ENCODE results near the gene DGCR6.
"Not testable (repeated sequence)": the region's sequence is repeated elsewhere in the genome, so short reads cannot be mapped to it uniquely, and the experiment has no call there.

- TF ChIP-seq POLR2AphosphoS5 (IDR thresholded peaks at IDR 0.05; ENCODE audit: borderline replicate concordance, low read depth, low read length); EZH2 (IDR thresholded peaks at IDR 0.05): not testable (repeated sequence)
Observed at GRCh38 chr22:18912264-18912946, 6.3 kb downstream of the DGCR6 start.

Data from SK-N-MC (cell line).